ENCODE results near the gene KRTAP9-9. TPM values are rescaled to one million over a fixed set of nuclear protein-coding genes. Genes with fewer than 3 reads are reported as not detected.
A peak's percentile ranks its signal among the peaks of the same experiment; 100 is the strongest.

The KRTAP9-9 gene
- total and polyA plus RNA-seq, 2 donors from 2014 or later = not detected

DNA sequence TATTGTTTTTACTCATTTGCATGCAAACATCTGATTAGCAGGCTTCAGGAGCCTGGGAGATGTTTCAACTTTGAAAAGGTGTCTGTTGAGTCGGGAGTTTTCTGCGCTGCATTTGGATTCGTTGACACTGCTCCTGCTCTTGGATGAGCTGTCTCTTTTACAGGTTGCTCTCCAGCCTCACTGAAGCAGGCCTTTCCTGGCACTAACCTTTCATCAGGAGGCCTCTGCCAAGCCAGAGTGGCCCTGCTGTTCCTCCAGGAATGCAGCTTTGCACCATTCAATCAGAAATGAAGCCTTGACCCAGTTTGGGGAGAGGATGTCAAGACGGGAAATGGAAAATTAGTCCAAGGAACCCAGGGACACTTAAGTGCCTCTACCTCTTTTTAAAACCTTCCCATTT lies 47.8 kb downstream of the KRTAP9-9 start:
- no peaks in the 10 kb centered on the region for H3K27me3 ChIP-seq (ENCODE audit: control insufficient read depth, insufficient read depth, low read length)
- FAIRE-seq = no peak
- no peaks in the 10 kb centered on the region for H3K4me1 ChIP-seq (ENCODE audit: control insufficient read depth in 2 of 3, insufficient read depth in 2 of 3, low read depth in 1 of 3, low read length in 3 of 3)
- no peaks in the 10 kb centered on the region for H3K9me3 ChIP-seq (ENCODE audit: control insufficient read depth in 2 of 3, insufficient read depth in 1 of 3, low read length in 3 of 3)
- intact Hi-C loops (cut with DNase I) = no loop called here
- H3K27ac ChIP-seq (ENCODE audit: low read depth in 2 of 2, low read length in 2 of 2) = no peak overlapping the region
- TF ChIP-seq CTCF (IDR thresholded peaks at IDR 0.05; ENCODE audit: borderline replicate concordance, extremely low read depth, insufficient read depth) = no peak
- no peaks in the 10 kb centered on the region for H3K36me3 ChIP-seq (ENCODE audit: control insufficient read depth in 2 of 3, insufficient read depth in 3 of 3, low read length in 3 of 3)
- H3K4me3 ChIP-seq (ENCODE audit: low read length in 3 of 3) = no peak overlapping the region
- no peak overlapping the region for H3K9ac ChIP-seq (ENCODE audit: low read length in 3 of 3)
- no peak for DNase-seq

- Histone ChIP-seq H3K27me3 (ENCODE audit: control insufficient read depth, insufficient read depth, low read length) (no peaks in the 10 kb centered on the region), H3K27ac (ENCODE audit: low read depth in 2 of 2, low read length in 2 of 2) (no peak overlapping the region), H3K9ac (ENCODE audit: low read length in 3 of 3) (no peak overlapping the region), H3K9me3 (ENCODE audit: control insufficient read depth in 2 of 3, insufficient read depth in 1 of 3, low read length in 3 of 3) (no peaks in the 10 kb centered on the region), H3K4me3 (ENCODE audit: low read length in 3 of 3) (no peak overlapping the region), H3K36me3 (ENCODE audit: control insufficient read depth in 2 of 3, insufficient read depth in 3 of 3, low read length in 3 of 3) (no peaks in the 10 kb centered on the region), H3K4me1 (ENCODE audit: control insufficient read depth in 2 of 3, insufficient read depth in 2 of 3, low read depth in 1 of 3, low read length in 3 of 3) (peaks cover 0 to 2% (median 0%) of the 10 kb centered on the region in 3 donors)
- peak in 1 of 5 donors; percentile 78 for DNase-seq
- no peak for FAIRE-seq
- intact Hi-C loops (cut with DNase I) = no loop called here
- no peak for TF ChIP-seq CTCF (IDR thresholded peaks at IDR 0.05; ENCODE audit: borderline replicate concordance, extremely low read depth, insufficient read depth)
These were observed 48.9 kb downstream of the KRTAP9-9 start for GRCh38 chr17:41304091-41304490.

Other genes starting within 250 kb of the KRTAP9-9 start
Only the 30 nearest of the 40 such genes appear.
- gene KRTAP2-3, start 195.3 kb upstream of the KRTAP9-9 start, total RNA-seq = 0.28 TPM
- gene KRTAP2-3, start 195.3 kb upstream of the KRTAP9-9 start, polyA plus RNA-seq (ENCODE audit: insufficient read depth, low read depth, low replicate concordance) = not detected
- not detected for gene KRTAP2-4, start 189.5 kb upstream of the KRTAP9-9 start, total RNA-seq
- gene KRTAP2-4, start 189.5 kb upstream of the KRTAP9-9 start, polyA plus RNA-seq (ENCODE audit: insufficient read depth, low read depth, low replicate concordance) = not detected
- gene KRTAP4-7, start 171.2 kb upstream of the KRTAP9-9 start, total RNA-seq = not detected
- gene KRTAP4-7, start 171.2 kb upstream of the KRTAP9-9 start, polyA plus RNA-seq (ENCODE audit: insufficient read depth, low read depth, low replicate concordance) = not detected
- gene KRTAP4-8, start 157.2 kb upstream of the KRTAP9-9 start, total RNA-seq = not detected
- not detected for gene KRTAP4-8, start 157.2 kb upstream of the KRTAP9-9 start, polyA plus RNA-seq (ENCODE audit: insufficient read depth, low read depth, low replicate concordance)
- gene KRTAP4-16, start 153.2 kb upstream of the KRTAP9-9 start, total RNA-seq = not detected
- not detected for gene KRTAP4-16, start 153.2 kb upstream of the KRTAP9-9 start, polyA plus RNA-seq (ENCODE audit: insufficient read depth, low read depth, low replicate concordance)
- gene KRTAP4-9, start 150.0 kb upstream of the KRTAP9-9 start, total RNA-seq = not detected
- not detected for gene KRTAP4-9, start 150.0 kb upstream of the KRTAP9-9 start, polyA plus RNA-seq (ENCODE audit: insufficient read depth, low read depth, low replicate concordance)
- not detected for gene KRTAP4-11, start 137.0 kb upstream of the KRTAP9-9 start, total RNA-seq
- not detected for gene KRTAP4-11, start 137.0 kb upstream of the KRTAP9-9 start, polyA plus RNA-seq (ENCODE audit: insufficient read depth, low read depth, low replicate concordance)
- not detected for gene KRTAP4-12, start 131.2 kb upstream of the KRTAP9-9 start, total RNA-seq
- not detected for gene KRTAP4-12, start 131.2 kb upstream of the KRTAP9-9 start, polyA plus RNA-seq (ENCODE audit: insufficient read depth, low read depth, low replicate concordance)
- gene KRTAP4-6, start 114.8 kb upstream of the KRTAP9-9 start, total RNA-seq = not detected
- gene KRTAP4-6, start 114.8 kb upstream of the KRTAP9-9 start, polyA plus RNA-seq (ENCODE audit: insufficient read depth, low read depth, low replicate concordance) = not detected
- not detected for gene KRTAP4-5, start 105.6 kb upstream of the KRTAP9-9 start, total RNA-seq
- not detected for gene KRTAP4-5, start 105.6 kb upstream of the KRTAP9-9 start, polyA plus RNA-seq (ENCODE audit: insufficient read depth, low read depth, low replicate concordance)
- gene KRTAP4-4, start 94.6 kb upstream of the KRTAP9-9 start, total RNA-seq = not detected
- not detected for gene KRTAP4-4, start 94.6 kb upstream of the KRTAP9-9 start, polyA plus RNA-seq (ENCODE audit: insufficient read depth, low read depth, low replicate concordance)
- not detected for gene KRTAP4-3, start 87.2 kb upstream of the KRTAP9-9 start, total RNA-seq
- gene KRTAP4-3, start 87.2 kb upstream of the KRTAP9-9 start, polyA plus RNA-seq (ENCODE audit: insufficient read depth, low read depth, low replicate concordance) = not detected
- gene KRTAP4-2, start 77.2 kb upstream of the KRTAP9-9 start, total RNA-seq = not detected
- gene KRTAP4-2, start 77.2 kb upstream of the KRTAP9-9 start, polyA plus RNA-seq (ENCODE audit: insufficient read depth, low read depth, low replicate concordance) = not detected
- gene KRTAP4-1, start 70.5 kb upstream of the KRTAP9-9 start, total RNA-seq = not detected
- gene KRTAP4-1, start 70.5 kb upstream of the KRTAP9-9 start, polyA plus RNA-seq (ENCODE audit: insufficient read depth, low read depth, low replicate concordance) = not detected
- gene KRTAP9-1, start 65.5 kb upstream of the KRTAP9-9 start, total RNA-seq = not detected
- gene KRTAP9-1, start 65.5 kb upstream of the KRTAP9-9 start, polyA plus RNA-seq (ENCODE audit: insufficient read depth, low read depth, low replicate concordance) = not detected
- not detected for gene KRTAP9-2, start 28.7 kb upstream of the KRTAP9-9 start, total RNA-seq
- not detected for gene KRTAP9-2, start 28.7 kb upstream of the KRTAP9-9 start, polyA plus RNA-seq (ENCODE audit: insufficient read depth, low read depth, low replicate concordance)
- gene KRTAP9-3, start 22.9 kb upstream of the KRTAP9-9 start, total RNA-seq = not detected
- gene KRTAP9-3, start 22.9 kb upstream of the KRTAP9-9 start, polyA plus RNA-seq (ENCODE audit: insufficient read depth, low read depth, low replicate concordance) = not detected
- gene KRTAP9-8, start 17.4 kb upstream of the KRTAP9-9 start, total RNA-seq = not detected
- gene KRTAP9-8, start 17.4 kb upstream of the KRTAP9-9 start, polyA plus RNA-seq (ENCODE audit: insufficient read depth, low read depth, low replicate concordance) = not detected
- gene KRTAP9-4, start 5.7 kb upstream of the KRTAP9-9 start, total RNA-seq = not detected
- gene KRTAP9-4, start 5.7 kb upstream of the KRTAP9-9 start, polyA plus RNA-seq (ENCODE audit: insufficient read depth, low read depth, low replicate concordance) = not detected
- gene KRTAP9-6, start 10.0 kb downstream of the KRTAP9-9 start, total RNA-seq = not detected
- gene KRTAP9-6, start 10.0 kb downstream of the KRTAP9-9 start, polyA plus RNA-seq (ENCODE audit: insufficient read depth, low read depth, low replicate concordance) = not detected
- not detected for gene KRTAP9-7, start 20.3 kb downstream of the KRTAP9-9 start, total RNA-seq
- gene KRTAP9-7, start 20.3 kb downstream of the KRTAP9-9 start, polyA plus RNA-seq (ENCODE audit: insufficient read depth, low read depth, low replicate concordance) = not detected
- not detected for gene KRTAP29-1, start 47.5 kb downstream of the KRTAP9-9 start, total RNA-seq
- not detected for gene KRTAP29-1, start 47.5 kb downstream of the KRTAP9-9 start, polyA plus RNA-seq (ENCODE audit: insufficient read depth, low read depth, low replicate concordance)
- not detected for gene KRTAP16-1, start 53.9 kb downstream of the KRTAP9-9 start, total RNA-seq
- not detected for gene KRTAP16-1, start 53.9 kb downstream of the KRTAP9-9 start, polyA plus RNA-seq (ENCODE audit: insufficient read depth, low read depth, low replicate concordance)
- not detected for gene KRTAP17-1, start 60.3 kb downstream of the KRTAP9-9 start, total RNA-seq
- gene KRTAP17-1, start 60.3 kb downstream of the KRTAP9-9 start, polyA plus RNA-seq (ENCODE audit: insufficient read depth, low read depth, low replicate concordance) = not detected
- gene KRT33A, start 95.4 kb downstream of the KRTAP9-9 start, total RNA-seq = not detected
- gene KRT33A, start 95.4 kb downstream of the KRTAP9-9 start, polyA plus RNA-seq (ENCODE audit: insufficient read depth, low read depth, low replicate concordance) = not detected
- not detected for gene KRT33B, start 114.4 kb downstream of the KRTAP9-9 start, total RNA-seq
- not detected for gene KRT33B, start 114.4 kb downstream of the KRTAP9-9 start, polyA plus RNA-seq (ENCODE audit: insufficient read depth, low read depth, low replicate concordance)
- not detected for gene KRT34, start 126.9 kb downstream of the KRTAP9-9 start, total RNA-seq
- not detected for gene KRT34, start 126.9 kb downstream of the KRTAP9-9 start, polyA plus RNA-seq (ENCODE audit: insufficient read depth, low read depth, low replicate concordance)
- not detected for gene KRT31, start 142.2 kb downstream of the KRTAP9-9 start, total RNA-seq
- not detected for gene KRT31, start 142.2 kb downstream of the KRTAP9-9 start, polyA plus RNA-seq (ENCODE audit: insufficient read depth, low read depth, low replicate concordance)
- gene KRT37, start 169.2 kb downstream of the KRTAP9-9 start, total RNA-seq = not detected
- not detected for gene KRT37, start 169.2 kb downstream of the KRTAP9-9 start, polyA plus RNA-seq (ENCODE audit: insufficient read depth, low read depth, low replicate concordance)
- not detected for gene KRT38, start 185.6 kb downstream of the KRTAP9-9 start, total RNA-seq
- gene KRT38, start 185.6 kb downstream of the KRTAP9-9 start, polyA plus RNA-seq (ENCODE audit: insufficient read depth, low read depth, low replicate concordance) = not detected

Measured in kidney (tissue), 14 donors.